Endothelial cell of umbilical vein (primary cell): ENCODE data around the gene GTPBP2. TPM values are rescaled to one million over a fixed set of nuclear protein-coding genes. Genes with fewer than 3 reads are reported as not detected.

ENCODE experiments used
- BruUV-seq: library from RNA; stranded (reverse); fragments of 400-500 nt; replicated peaks from 2 replicates; lab custom pipeline; 2021; lab: Mats Ljungman, UMichigan
- CTCF ChIA-PET: fragments of 300-600, 350-600 bp; sonication (Branson Sonifier 250); formaldehyde crosslinking; loops from one replicate; lab custom pipeline; 2021; ENCODE audit warnings: antibody characterized with exemption, inconsistent platforms; lab: Charles Lee
- POLR2A ChIA-PET: fragments of 300-600, 350-600 bp; sonication (Branson Sonifier 250); formaldehyde crosslinking; loops from one replicate; lab custom pipeline; 2021; ENCODE audit warnings: antibody characterized with exemption, inconsistent platforms; lab: Charles Lee
- DNase-seq: peaks from one replicate; pipeline ENCODE4 v3.0.0-alpha.2; 2011; ENCODE audit warnings: low read depth, low spot score
- FAIRE-seq: peaks from 2 replicates; lab custom pipeline; 2011; peaks lifted over from hg19 to GRCh38; lab: Jason Lieb, UNC
- H2AFZ ChIP-seq: 2 replicates; pipeline ENCODE4 v1.6.0; 2012; ENCODE audit warnings: low read depth, low read length, control low read depth, inconsistent platforms
- H3K27ac ChIP-seq: 2 replicates; pipeline ENCODE4 v1.5.1; 2011; ENCODE audit warnings: low read depth, mild to moderate bottlenecking, control low read depth, low read length, moderate library complexity; ENCODE audit not compliant: insufficient read depth
- H3K27me3 ChIP-seq, 2 experiments: 2 replicates each; pipeline versions ENCODE4 v1.6.0 to v1.6.1; 2011; ENCODE audit warnings: low read length in 2 of 2, mixed read lengths in 1 of 2; ENCODE audit not compliant: control insufficient read depth in 2 of 2, insufficient read depth in 2 of 2
- H3K36me3 ChIP-seq, 2 experiments: 2 replicates in 1 of 2; 3 replicates in 1 of 2; pipeline ENCODE4 v1.5.1; 2011; ENCODE audit warnings: low read length in 2 of 2, mild to moderate bottlenecking in 1 of 2, moderate library complexity in 1 of 2; ENCODE audit not compliant: control insufficient read depth in 2 of 2, insufficient read depth in 2 of 2; ENCODE audit errors: extremely low read depth in 1 of 2
- H3K4me1 ChIP-seq: 3 replicates; pipeline ENCODE4 v1.5.1; 2011; ENCODE audit warnings: mild to moderate bottlenecking, low read length; ENCODE audit not compliant: control insufficient read depth, insufficient read depth; ENCODE audit errors: extremely low read depth
- H3K4me2 ChIP-seq: 2 replicates; pipeline ENCODE4 v1.6.1; 2011; ENCODE audit warnings: low read length, control low read depth, mixed read lengths; ENCODE audit not compliant: insufficient read depth
- H3K4me3 ChIP-seq, 3 experiments: fragments of 200-600 bp in 1 of 3; sonication (generic), shearing (Covaris generic) in 1 of 3; replicated peaks in 1 of 3; 2 replicates each; pipeline ENCODE4 v1.5.1; 2011 to 2016; ENCODE audit warnings: control low read depth in 3 of 3, low read length in 3 of 3, mild to moderate bottlenecking in 2 of 3, inconsistent platforms in 1 of 3, low read depth in 1 of 3, moderate library complexity in 1 of 3; ENCODE audit not compliant: insufficient read depth in 1 of 3
- H3K79me2 ChIP-seq: 2 replicates; pipeline ENCODE4 v1.6.0; 2012; ENCODE audit warnings: low read length, inconsistent platforms; ENCODE audit not compliant: control insufficient read depth, insufficient read depth
- H3K9ac ChIP-seq: replicated peaks from 2 replicates; pipeline ENCODE3; 2011; ENCODE audit warnings: low read length, control low read depth; ENCODE audit not compliant: insufficient read depth; ENCODE audit errors: extremely low read depth
- H3K9me1 ChIP-seq: replicated peaks from 3 replicates; pipeline ENCODE4 v1.6.0; 2011; ENCODE audit warnings: mild to moderate bottlenecking, low read length; ENCODE audit not compliant: control insufficient read depth, insufficient read depth; ENCODE audit errors: extremely low read depth
- H3K9me3 ChIP-seq: replicated peaks from 2 replicates; pipeline ENCODE4 v1.5.1; 2012; ENCODE audit warnings: low read length, inconsistent platforms; ENCODE audit not compliant: control insufficient read depth, insufficient read depth
- H4K20me1 ChIP-seq: replicated peaks from 2 replicates; pipeline ENCODE3; 2011; ENCODE audit warnings: mild to moderate bottlenecking, low read length; ENCODE audit not compliant: control insufficient read depth, insufficient read depth; ENCODE audit errors: extremely low read depth
- CTCF ChIP-seq, 2 donors: IDR thresholded peaks; 1 replicate in 1 of 2; 2 replicates in 1 of 2; pipeline ENCODE4 v1.5.1; 2011; ENCODE audit warnings: low read length in 2 of 2, mild to moderate bottlenecking in 2 of 2, moderate library complexity in 2 of 2, control low read depth in 1 of 2, inconsistent platforms in 1 of 2, low read depth in 1 of 2; ENCODE audit not compliant: insufficient read depth in 1 of 2; ENCODE audit errors: extremely low read depth in 1 of 2
- EZH2 ChIP-seq: IDR thresholded peaks from 2 replicates; pipeline ENCODE4 v1.6.1; 2012; ENCODE audit warnings: borderline replicate concordance, low read depth, mild to moderate bottlenecking, moderate library complexity, low read length, inconsistent platforms; ENCODE audit not compliant: severe bottlenecking
- FOS ChIP-seq: IDR thresholded peaks from 2 replicates; pipeline ENCODE4 v1.6.1; 2011; ENCODE audit warnings: mild to moderate bottlenecking, low read length, moderate library complexity, borderline replicate concordance; ENCODE audit not compliant: insufficient read depth
- MAX ChIP-seq: IDR thresholded peaks from 2 replicates; pipeline ENCODE4 v1.6.1; 2011; ENCODE audit not compliant: insufficient read depth, insufficient read length
- MYC ChIP-seq: IDR thresholded peaks from one replicate; pipeline ENCODE4 v1.6.1; 2011; ENCODE audit warnings: mild to moderate bottlenecking, low read depth, low read length
- POLR2A ChIP-seq: IDR thresholded peaks from 2 replicates; pipeline ENCODE4 v1.6.1; 2012; ENCODE audit warnings: low read depth, mild to moderate bottlenecking, control low read depth, low read length
- POLR2AphosphoS5 ChIP-seq: IDR thresholded peaks from 2 replicates; pipeline ENCODE4 v1.6.1; 2012; ENCODE audit warnings: low read depth, mild to moderate bottlenecking, control low read depth, low read length, moderate library complexity; ENCODE audit not compliant: insufficient read depth
- dilution Hi-C: fragments of 300-500 bp; cut with MboI; formaldehyde crosslinking; loops from one replicate; pipeline ENCODE4 v1.15.0; 2019; ENCODE audit warnings: low sequenced_read_pairs; ENCODE audit not compliant: extremely low pct_ligation_motif_present
- intact Hi-C: fragments of 100-400 bp; cut with micrococcal nuclease; formaldehyde crosslinking; loops from one replicate; pipeline ENCODE4 v1.10.0; 2022
- polyA plus RNA-seq, 4 experiments: library from polyadenylated mRNA; depleted of rRNA in 3 of 4; stranded (reverse) in 3 of 4; unstranded in 1 of 4; fragments of >200 nt; gene quantifications; 2 replicates each; pipeline versions ENCODE4 v1.2.1 to v1.2.3, GENCODE V29; 2011 to 2012; ENCODE audit warnings: missing spikeins in 1 of 4
- total RNA-seq: library from RNA; stranded (reverse); gene quantifications from 2 replicates; pipeline ENCODE4 v1.2.3, GENCODE V29; 2021

GTPBP2 gene
- total and polyA plus RNA-seq, 2 donors (not counting 3 experiments of a cell fraction or from before 2014, with no cell fraction given): 87.1 to 112 TPM

DNA sequence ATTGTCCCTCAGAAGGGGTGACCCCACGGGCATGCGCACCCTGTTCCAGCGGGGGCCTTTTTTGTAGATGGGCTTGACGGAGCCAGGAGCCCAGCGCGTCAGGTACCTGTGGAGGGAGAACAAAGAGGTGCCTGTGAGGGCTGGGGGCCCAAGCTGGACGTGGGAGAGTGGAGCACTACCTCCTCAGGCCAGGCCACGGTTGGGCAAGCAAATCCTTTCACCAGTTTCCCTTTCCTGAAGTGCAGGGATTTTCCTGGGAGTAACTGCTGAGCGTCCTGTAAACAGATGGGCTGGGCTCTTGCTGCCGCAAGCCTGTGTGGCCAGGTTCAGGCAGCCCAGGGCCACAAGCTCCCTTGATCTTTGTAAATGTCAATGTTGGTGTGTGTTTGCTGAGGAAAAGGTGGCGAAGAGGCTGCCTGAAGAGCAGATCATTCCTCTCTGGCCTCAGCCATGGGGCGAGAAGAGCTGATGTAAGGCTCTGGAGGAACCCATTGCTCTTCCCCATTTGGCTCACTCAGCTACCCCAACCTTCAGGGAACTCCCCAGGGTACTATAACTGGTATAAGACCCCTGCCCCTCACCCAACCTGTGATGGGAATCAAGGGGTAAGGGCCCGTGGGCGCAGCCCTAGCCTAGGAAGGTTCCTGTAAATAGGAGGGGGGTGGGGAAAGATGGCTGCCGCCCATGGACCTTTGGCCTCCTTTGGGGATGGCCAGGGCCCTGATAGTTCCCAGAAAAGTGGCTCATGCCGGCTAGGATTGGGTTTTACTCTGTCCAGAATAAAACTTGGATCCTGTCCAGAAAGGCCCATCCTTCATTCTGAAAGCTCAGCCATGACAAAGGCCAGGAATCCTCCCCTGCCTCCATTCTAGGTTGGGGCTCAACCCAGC lies 43.0 kb upstream of the GTPBP2 start:
- no peak overlapping the region for H3K4me2 ChIP-seq
- intact Hi-C loops: no loop called here
- TF ChIP-seq MYC (no peak), MAX (no peak), EZH2 (no peak), POLR2AphosphoS5 (no peak), CTCF (IDR thresholded peaks at IDR 0.05; ENCODE audit: extremely low read depth in 1 of 2, insufficient read depth in 1 of 2, low read depth in 1 of 2, low read length in 2 of 2) (no peak), POLR2A (no peak), FOS (no peak)
- H3K27ac ChIP-seq: no peak overlapping the region
- dilution Hi-C loops: no loop called here
- H3K4me3 ChIP-seq: no peak overlapping the region
- no TSS peak for BruUV-seq
- DNase-seq (no peak), FAIRE-seq (no peak)
- peaks cover 2 to 36% of the 10 kb centered on the region in 2 experiments for H3K36me3 ChIP-seq
- peaks cover 5% of the 10 kb centered on the region for H3K4me1 ChIP-seq
- no peaks in the 10 kb centered on the region for H3K79me2 ChIP-seq
- H4K20me1 ChIP-seq: no peaks in the 10 kb centered on the region
- ChIA-PET POLR2A (no interaction called here), CTCF (interaction anchor here (0.7 to 2.5 kb wide), 4 partner anchors 90 to 407 kb away, joined by 3 to 17 read pairs (median 8); partner anchors contain the start of gene VEGFA)
- no peak overlapping the region for H2AFZ ChIP-seq
- no peaks in the 10 kb centered on the region for H3K9me3 ChIP-seq
- H3K9ac ChIP-seq: no peak overlapping the region
- H3K9me1 ChIP-seq: no peaks in the 10 kb centered on the region
- no peaks in the 10 kb centered on the region for H3K27me3 ChIP-seq
